GM19238 (cell line): Measurements from ENCODE around the gene HNRNPA3.
"Not testable (repeated sequence)": the region's sequence is repeated elsewhere in the genome, so short reads cannot be mapped to it uniquely, and the experiment has no call there.

ENCODE experiments used
- DNase-seq: peaks from one replicate; pipeline ENCODE4 v3.0.0; 2011; ENCODE audit warnings: low spot score; ENCODE audit not compliant: insufficient read length

HNRNPA3 gene

GRCh38 chr2:177232098-177232704 is 19.6 kb downstream of the HNRNPA3 start:
- DNase-seq, result no peak

- DNase-seq, result no peak
Observed at GRCh38 chr2:177234267-177234666, 21.7 kb downstream of the HNRNPA3 start.

GRCh38 chr2:177235855-177236437 is 23.4 kb downstream of the HNRNPA3 start:
- no peak for DNase-seq

- DNase-seq, result no peak
Observed at GRCh38 chr2:177237932-177238331, 25.3 kb downstream of the HNRNPA3 start.

- DNase-seq, result no peak
Observed at GRCh38 chr2:177239053-177239452, 26.5 kb downstream of the HNRNPA3 start.

- no peak for DNase-seq
Observed at GRCh38 chr2:177239932-177240630, 27.5 kb downstream of the HNRNPA3 start.

- no peak for DNase-seq
Observed at GRCh38 chr2:177241711-177242120, 29.1 kb downstream of the HNRNPA3 start.

GRCh38 chr2:177242121-177242987 is 29.8 kb downstream of the HNRNPA3 start:
- no peak for DNase-seq

- DNase-seq, result no peak
Observed at GRCh38 chr2:177243073-177243472, 30.5 kb downstream of the HNRNPA3 start.

- no peak for DNase-seq
Observed at GRCh38 chr2:177243476-177243875, 30.9 kb downstream of the HNRNPA3 start.

GRCh38 chr2:177244244-177244771 is 31.7 kb downstream of the HNRNPA3 start:
- DNase-seq, result no peak

- DNase-seq, result no peak
Observed at GRCh38 chr2:177245010-177245422, 32.4 kb downstream of the HNRNPA3 start.

GRCh38 chr2:177246000-177246399 is 33.4 kb downstream of the HNRNPA3 start:
- no peak for DNase-seq

- not testable (repeated sequence) for DNase-seq
Observed at GRCh38 chr2:177246523-177247030, 34.0 kb downstream of the HNRNPA3 start.

- no peak for DNase-seq
Observed at GRCh38 chr2:177247693-177248262, 35.2 kb downstream of the HNRNPA3 start.

- DNase-seq, result no peak
Observed at GRCh38 chr2:177249038-177249437, 36.4 kb downstream of the HNRNPA3 start.

- DNase-seq, result no peak
Observed at GRCh38 chr2:177250461-177250860, 37.9 kb downstream of the HNRNPA3 start.

GRCh38 chr2:177251165-177251542 is 38.6 kb downstream of the HNRNPA3 start:
- no peak for DNase-seq

GRCh38 chr2:177252808-177253531 is 40.4 kb downstream of the HNRNPA3 start:
- no peak for DNase-seq

- DNase-seq, result no peak
Observed at GRCh38 chr2:177253704-177254103, 41.1 kb downstream of the HNRNPA3 start.
